SK-MEL-5 (cell line): ENCODE results near the gene AIG1. TPM values are rescaled to one million over a fixed set of nuclear protein-coding genes. Genes with fewer than 3 reads are reported as not detected.
A peak's percentile ranks its signal among the peaks of the same experiment; 100 is the strongest.
"Not testable (repeated sequence)": the region's sequence is repeated elsewhere in the genome, so short reads cannot be mapped to it uniquely, and the experiment has no call there.

ENCODE experiments used
- DNase-seq: peaks from one replicate; pipeline ENCODE4 v3.0.0-alpha.2; 2016; ENCODE audit warnings: low read depth, low spot score
- in situ Hi-C: cut with HindIII; loops from 2 replicates; pipeline ENCODE4 v1.10.0; 2016; ENCODE audit warnings: low sequenced_read_pairs, high pct_unique_total_duplicates, low pct_unique_long_range_greater_than_20kb
- total RNA-seq: library from RNA; depleted of rRNA; stranded (reverse); fragments of >200 nt; shearing (Covaris generic); gene quantifications from 2 replicates; pipeline ENCODE4 v1.2.3, GENCODE V29; 2014

The AIG1 gene
- total RNA-seq, 1 experiment from 2014 or later, result 8.0 TPM

DNA sequence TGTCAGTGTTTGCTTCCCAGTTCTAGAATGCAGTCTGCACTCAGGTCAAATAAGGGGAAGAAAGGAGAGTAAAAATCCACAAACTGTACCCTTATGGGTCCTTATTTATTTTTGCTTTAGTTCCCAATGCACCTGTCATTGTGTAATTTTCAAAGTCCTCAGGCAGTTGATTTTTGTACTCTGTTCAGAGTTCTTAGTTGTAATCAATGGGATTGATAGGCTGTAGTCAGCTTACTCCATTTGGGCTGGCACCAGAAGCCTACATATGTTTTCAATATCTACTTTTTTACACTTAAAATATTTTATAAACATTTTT lies 18.6 kb downstream of the AIG1 start:
- in situ Hi-C loops, result no loop called here

DNA sequence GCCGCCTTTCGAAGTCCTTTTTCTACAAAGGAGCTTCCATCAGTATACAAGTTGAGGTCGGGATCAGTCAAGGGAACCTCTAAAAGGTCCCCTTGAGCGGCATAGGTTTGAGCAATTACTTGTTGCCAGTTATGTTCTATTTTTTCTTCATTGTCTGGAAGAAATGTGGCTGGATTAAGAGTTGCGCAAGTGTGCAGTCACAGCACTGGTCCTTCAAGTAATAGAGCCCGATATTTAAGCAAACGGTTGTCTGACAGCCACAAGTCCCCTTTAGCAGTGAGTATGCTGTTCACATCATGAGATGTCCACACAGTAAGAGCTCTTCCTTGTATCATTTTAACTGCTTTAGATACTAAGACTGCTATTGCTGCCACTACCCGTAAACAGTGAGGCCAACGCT lies 21.6 kb downstream of the AIG1 start:
- in situ Hi-C loops, result not testable (repeated sequence)

More for the DNA sequence above, 18.6 kb downstream of the AIG1 start:
- DNase-seq, result no peak

DNA sequence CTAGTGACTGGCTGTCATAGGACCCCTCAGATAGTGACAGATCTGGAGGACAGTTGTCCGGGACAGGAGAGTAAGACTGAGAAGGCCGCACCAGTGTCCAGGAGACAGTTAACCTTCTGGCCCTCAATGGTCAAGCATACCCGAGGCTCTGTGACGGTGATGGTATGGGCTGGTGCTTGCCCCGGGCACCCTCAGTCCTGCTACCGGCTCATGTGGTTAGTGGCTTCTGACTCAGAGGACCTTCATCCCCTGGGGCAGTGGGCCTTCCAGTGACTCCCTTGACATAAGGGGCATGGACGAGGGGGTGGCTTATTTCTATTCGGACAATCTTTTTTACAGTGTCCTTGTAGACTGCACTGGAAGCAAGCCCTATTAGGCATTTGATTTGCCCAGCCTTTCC lies 23.3 kb downstream of the AIG1 start:
- DNase-seq, in situ Hi-C loops: not testable (repeated sequence)

More for the DNA sequence above, 21.6 kb downstream of the AIG1 start:
- not testable (repeated sequence) for DNase-seq

DNA sequence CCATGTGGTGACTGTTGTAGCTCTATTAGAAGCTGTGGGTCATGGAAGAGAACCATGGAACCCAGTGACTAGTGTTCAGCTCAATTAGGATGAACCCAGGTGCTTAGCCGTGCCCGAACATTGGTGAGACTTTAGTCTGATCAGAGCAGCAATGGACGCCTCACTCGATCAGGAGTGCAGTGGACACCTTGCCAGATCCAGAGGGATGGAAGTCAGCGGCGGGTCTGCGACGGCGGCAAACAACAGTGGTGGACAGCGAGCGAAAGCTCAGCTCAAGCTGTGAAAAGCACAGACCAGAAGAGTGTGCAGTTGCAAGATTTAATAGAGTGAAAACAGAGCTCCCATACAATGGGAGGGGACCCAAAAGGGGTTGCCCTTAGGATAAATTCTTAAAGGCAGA lies 26.6 kb downstream of the AIG1 start:
- in situ Hi-C loops, DNase-seq: not testable (repeated sequence)

DNA sequence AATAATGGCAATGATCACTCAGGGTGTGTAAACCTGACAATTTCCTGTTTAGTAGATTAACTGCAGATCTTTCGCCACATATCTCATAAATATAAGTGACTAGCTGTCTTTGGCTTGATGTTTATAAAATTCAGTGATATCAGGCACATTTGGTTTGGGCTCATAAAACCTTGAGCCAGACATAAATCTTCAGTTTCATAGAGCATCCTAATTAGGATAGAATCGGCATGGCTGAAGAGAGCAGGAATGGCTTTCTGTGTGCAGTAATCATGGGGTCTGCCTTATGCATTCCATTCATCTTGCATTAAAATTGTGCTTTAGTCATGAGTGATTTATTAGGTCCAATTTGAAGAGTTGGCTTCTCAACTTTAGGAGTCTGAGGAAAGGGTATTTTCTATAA lies 27.2 kb downstream of the AIG1 start:
- DNase-seq, result no peak
- in situ Hi-C loops, result no loop called here

DNA sequence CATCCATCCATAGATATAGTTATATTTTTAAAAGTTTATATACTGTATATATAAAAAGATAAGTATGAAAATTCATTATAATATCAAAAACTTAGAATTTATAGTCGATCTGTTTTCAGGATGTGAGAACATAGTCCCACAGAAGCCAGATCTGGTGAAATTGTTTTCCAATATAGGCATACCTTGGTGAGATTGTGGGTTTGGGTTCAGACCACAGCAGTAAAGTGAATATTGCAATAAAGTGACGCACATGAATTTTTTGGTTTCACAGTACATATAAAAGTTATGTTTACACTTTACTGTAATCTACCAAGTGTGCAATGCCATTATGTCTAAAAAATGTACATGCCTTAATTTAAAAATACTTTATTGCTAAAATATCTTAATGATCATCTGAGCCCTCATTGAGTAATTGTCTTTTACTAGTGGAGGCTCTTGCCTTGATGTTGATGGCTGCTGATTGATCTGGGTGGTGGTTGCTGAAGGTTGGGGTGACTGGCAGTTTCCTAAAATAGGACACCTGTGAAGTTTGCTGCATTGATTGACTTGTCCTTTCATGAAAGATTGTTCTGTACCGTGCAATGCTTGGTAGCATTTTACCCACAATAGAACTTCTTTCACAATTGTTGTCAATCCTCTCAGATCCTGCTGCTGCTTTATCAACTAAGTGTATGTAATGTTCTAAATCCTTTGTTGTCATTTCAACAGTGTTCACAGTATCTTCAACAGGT lies 29.8 kb downstream of the AIG1 start:
- DNase-seq, result no peak
- in situ Hi-C loops, result no loop called here

DNA sequence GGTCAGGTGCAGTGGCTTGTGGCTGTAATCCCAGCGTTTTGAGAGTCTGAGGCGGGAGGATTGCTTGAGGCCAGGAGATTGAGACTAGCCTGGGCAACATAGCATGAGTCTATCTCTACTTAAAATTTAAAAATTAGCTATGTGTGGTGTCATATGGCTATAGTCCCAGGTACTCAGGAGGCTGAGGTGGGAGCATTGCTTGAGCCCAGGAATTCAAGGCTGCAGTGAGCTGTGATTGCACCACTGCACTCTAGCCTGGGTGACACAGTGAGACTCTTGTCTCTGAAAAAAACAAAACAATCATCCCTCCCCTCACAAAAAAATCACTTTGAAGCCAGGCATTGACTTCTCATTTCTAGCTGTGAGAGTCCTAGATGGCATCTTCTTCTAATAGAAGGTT lies 32.1 kb downstream of the AIG1 start:
- DNase-seq, result no peak
- in situ Hi-C loops, result no loop called here

DNA sequence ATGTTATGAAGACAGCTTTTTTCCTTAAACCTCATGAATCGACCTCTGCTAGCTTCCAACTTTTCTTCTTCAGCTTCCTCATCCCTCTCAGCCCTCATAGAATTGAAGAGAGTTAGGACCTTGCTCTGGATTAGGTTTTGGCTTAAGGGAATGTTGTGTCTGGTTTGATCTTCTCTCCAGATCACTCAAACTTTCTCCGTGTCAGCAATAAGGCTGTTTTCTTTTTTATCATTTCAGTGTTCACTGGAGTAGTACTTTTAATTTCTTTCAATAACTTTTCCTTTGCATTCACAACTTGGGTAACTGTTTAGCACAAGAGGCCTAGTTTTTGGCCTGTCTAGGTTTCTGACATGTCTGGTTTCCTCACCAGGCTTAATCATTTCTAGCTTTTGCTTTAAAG lies 32.6 kb downstream of the AIG1 start:
- in situ Hi-C loops, result no loop called here
- DNase-seq, result no peak

DNA sequence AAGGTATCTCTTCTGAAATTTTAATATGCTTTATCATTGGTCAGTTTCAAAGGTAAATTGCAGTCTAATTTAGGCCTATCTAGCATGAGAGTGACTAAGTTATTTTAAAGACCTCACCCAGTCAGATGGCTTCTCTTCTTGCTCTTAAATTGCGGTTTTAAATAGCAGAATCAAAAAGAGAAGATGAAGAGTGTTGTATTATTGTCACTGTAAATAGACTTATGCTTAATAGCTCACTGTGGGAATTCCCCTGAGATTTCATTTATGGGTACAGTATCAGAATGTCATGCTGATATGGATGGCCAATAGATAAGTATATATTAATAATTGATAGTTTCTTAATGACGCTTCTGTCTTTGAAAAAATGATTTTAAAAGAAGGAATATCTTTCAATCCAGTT lies 35.7 kb downstream of the AIG1 start:
- no peak for DNase-seq
- in situ Hi-C loops, result no loop called here

DNA sequence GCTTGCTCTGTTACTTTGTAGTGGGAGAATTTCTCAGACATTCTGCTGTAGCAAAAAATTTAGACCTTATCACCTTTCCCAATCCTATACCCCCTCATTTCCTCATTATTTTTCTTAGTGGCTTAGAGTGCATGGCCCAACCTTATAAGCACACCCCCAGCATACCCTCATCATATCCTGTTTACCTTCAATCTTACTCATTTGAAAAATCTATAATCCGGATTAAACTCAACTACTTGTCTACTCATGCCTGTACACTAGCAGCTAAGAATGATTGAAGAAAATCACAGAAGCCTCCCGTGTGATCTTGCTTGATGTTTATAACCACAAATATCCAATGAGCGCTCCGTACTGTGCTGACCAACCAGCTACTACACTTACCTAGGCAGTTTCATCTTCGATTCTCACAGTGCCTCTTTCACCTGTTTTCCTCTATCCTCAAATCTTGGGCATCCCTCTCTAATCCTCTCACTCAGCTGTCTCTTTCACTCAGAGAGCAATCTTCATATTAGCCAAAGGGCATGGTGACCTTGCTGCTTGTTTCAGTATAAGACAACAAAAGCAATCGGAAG lies 36.6 kb downstream of the AIG1 start:
- no peak for DNase-seq
- in situ Hi-C loops, result no loop called here

DNA sequence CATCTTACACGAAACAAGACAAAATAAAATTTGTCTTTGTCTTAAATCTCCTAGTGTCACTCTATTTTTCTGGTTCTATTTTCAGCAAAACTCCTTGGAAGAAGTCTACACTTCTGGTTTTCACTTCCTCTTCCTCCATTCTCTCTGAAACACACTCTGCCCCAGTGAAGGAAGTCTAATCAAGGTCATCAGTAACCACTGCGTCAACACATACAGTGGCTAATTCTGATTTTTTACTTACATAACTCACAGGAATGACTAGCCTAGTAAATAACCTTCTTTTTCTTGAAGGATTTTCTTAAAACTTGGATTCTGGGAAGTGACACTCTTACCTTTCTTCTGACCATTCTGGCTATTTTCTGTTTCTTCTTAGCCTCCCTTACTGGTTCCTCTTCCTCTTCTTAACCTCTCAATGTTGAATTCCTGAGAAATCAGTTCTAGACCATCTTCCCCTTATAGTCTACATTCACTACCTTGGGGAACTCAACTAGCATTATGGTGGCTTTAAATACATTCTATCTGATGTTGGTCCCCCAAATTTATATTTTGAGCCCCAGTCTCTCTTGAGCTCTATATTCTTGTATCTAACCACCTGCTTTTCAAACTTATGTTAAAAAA lies 37.5 kb downstream of the AIG1 start:
- no peak for DNase-seq
- in situ Hi-C loops, result no loop called here

DNA sequence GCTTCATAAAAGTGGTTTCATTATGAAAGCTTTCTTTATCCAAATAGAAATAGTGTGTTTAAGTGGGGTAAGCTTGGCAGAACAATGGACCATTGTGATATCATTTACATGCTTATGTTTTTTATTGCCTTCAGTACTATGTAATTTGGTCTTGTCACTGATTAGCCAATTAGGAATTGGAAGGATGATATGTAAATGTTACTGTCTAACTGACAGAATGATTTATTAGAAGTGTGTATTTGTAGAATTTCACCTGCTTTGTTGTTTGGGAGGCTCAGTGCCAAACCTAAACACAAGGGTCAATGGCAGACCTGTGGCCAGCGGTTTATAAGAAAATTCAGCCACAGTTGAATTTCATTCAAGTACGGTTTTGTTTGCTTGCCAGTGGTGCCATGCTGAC lies 39.0 kb downstream of the AIG1 start:
- in situ Hi-C loops, result no loop called here
- DNase-seq, result peak; percentile 3

DNA sequence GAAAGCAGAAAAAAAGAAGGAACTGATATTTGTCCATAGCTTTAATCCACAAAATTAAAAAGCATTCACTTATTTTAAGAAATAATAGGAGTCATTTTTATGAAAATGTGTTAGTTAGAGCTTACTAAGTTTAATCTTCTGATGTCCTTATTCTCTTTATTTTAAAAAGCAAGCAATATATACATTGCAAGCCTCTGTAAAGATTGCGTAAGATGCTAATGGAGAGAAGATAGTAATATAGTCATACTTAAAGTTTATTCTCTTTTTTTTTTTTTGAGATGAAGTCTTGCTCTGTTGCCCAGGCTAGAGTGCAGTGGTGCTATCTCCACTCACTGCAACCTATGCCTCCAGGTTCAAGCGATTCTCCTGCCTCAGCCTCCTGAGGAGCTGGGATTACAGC lies 39.7 kb downstream of the AIG1 start:
- DNase-seq, result no peak
- in situ Hi-C loops, result no loop called here

DNA sequence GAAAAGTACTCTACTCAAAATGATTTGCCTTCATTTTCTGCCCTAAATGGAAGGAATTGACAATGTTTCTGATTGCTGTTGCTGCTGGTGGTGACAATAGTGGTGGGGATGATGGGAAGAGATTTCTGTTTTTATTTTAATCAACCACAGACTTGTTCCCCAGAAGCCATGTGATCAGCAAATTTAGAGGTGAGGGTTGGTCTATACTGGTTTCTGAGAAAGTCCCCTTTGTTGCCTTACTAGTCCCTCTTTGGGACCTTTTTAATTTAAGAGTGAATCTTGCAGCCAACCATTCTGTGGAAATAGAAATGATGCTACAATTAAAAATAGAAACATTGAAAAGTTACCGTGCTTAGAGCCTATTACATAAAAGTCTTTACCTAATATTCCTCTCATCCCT lies 43.2 kb downstream of the AIG1 start:
- in situ Hi-C loops, result no loop called here

DNA sequence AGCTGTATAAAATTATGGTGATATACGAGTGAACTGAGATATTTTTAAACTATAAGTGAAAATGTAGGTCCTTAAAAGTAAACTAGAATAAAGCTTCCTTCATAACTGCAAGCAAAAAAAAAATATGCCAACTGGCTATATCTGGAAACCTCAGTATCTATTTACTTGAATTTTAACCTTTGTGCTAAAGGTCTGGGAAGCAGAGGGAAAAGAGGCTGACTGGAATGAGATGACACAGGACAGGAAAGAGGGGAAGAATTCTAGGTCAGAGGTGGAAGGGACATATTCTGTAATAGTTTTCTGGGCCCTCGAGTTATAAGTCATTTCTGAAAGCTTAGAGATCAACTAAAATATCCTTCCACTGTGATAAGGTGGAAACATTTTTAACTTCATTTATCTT lies 46.8 kb downstream of the AIG1 start:
- in situ Hi-C loops, result no loop called here
- DNase-seq, result no peak

More for the DNA sequence above, 43.2 kb downstream of the AIG1 start:
- no peak for DNase-seq

DNA sequence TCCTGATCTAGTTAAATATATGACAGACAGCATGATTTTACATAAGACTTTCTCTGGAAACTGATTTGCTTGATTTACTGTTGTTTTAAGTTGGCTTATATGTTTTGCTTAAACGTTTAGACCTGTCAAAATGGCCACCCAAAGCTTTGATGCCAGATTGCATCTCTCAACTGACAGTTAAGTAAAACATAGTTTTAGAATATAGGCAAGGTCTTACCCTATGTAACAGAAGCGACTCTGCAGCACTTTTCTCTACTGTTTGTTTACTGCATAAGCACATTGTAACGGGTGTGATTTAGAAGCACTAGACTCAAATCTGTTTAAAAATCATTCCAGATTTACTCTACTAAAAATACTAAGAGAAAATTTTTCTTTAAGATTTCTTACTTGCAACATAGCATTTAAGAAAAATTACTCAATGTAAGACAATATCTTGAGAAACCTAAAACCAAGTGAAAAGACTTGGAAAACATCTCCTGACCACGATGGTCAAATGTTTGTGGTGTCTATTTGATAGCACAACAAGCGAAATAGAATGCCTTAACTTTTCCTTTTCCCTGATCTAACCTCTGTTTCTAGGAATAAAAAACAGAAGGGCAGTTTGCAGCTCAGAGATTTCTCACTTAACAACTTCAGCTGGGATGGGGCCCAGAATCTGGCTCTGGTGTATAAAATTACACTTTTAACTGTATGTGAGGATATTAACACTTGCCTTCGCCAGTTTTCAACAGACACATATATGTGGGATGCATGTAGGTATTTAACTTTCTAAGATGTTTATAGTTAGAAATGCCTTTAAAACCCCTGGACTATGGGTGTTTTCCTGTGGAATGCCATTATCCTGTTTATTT lies 47.4 kb downstream of the AIG1 start:
- in situ Hi-C loops, result no loop called here
- DNase-seq, result no peak

DNA sequence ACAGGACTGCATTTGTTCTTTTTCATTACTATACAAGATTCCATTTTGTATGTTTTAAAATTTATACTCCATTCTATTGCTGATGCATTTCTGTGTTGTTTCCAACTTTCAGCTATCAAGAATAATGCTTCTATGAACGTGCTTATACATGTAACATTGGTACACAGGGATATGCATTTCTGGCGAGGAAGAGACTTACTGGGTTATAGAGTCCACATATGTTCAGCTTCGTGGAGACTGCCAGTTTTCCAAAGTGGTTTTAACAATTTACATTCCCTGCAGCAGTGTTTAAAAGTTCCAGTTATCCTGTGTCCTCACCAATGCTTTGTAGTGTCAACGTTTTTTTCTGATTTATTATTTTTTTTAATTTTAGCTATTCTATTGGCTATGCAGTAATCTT lies 48.5 kb downstream of the AIG1 start:
- in situ Hi-C loops, result no loop called here
- DNase-seq, result no peak

DNA sequence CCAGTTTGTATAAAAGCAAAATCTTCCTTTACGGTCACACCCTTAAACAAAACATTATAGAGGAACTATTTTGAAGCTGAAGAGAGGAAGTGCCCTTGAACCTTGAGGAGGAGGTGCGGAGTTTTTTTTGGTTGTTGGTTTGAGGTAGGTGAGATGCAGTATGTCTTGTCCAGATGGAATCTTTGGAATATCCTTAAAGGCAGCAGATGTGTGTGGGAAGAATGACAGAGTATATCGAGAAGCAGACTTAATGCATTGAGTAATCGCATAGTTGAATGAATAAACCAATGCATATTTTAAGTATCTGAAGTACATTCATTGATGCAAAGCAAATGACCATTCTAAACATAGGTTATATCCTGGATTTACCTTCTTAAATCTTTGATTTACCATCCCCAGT lies 49.9 kb downstream of the AIG1 start:
- no peak for DNase-seq
- in situ Hi-C loops, result no loop called here
